K562 (cell line): ENCODE results near the gene COQ4. TPM values are rescaled to one million over a fixed set of nuclear protein-coding genes. Genes with fewer than 3 reads are reported as not detected.

ENCODE experiments used
- AFF1 ChIP-seq, 2 experiments: fragments of 450-650 bp; IDR thresholded peaks; 2 replicates each; pipeline ENCODE4 v1.6.1; 2018; ENCODE audit warnings: mild to moderate bottlenecking in 2 of 2, low read depth in 1 of 2; ENCODE audit not compliant: partially characterized antibody in 2 of 2
- CHD2 ChIP-seq: IDR thresholded peaks from 2 replicates; pipeline ENCODE4 v1.6.1; 2011; ENCODE audit warnings: low read depth, low read length
- ETV1 ChIP-seq: fragments of 450-650 bp; conservative IDR thresholded peaks from 2 replicates; pipeline ENCODE4 v1.6.1; 2016; ENCODE audit warnings: missing genetic modification characterization, control low read depth, low read depth, missing compliant biosample characterization
- IRF1 ChIP-seq: sonication (generic); formaldehyde crosslinking; IDR thresholded peaks from 2 replicates; pipeline ENCODE4 v1.8.0; 2022; ENCODE audit warnings: missing genetic modification reagents, mild to moderate bottlenecking, borderline replicate concordance
- MLX ChIP-seq, 2 experiments: fragments of 450-650 bp in 1 of 2; sonication (generic) in 1 of 2; formaldehyde crosslinking; conservative IDR thresholded peaks; 2 replicates each; pipeline versions ENCODE4 v1.4.0 to v1.8.1; 2020 to 2022; ENCODE audit warnings: mild to moderate bottlenecking in 1 of 2, missing genetic modification reagents in 1 of 2
- PATZ1 ChIP-seq: fragments of 250-450 bp; sonication (Bioruptor Pico); IDR thresholded peaks from 2 replicates; pipeline ENCODE4 v1.5.0; 2020; ENCODE audit warnings: mild to moderate bottlenecking, borderline replicate concordance
- RFX5 ChIP-seq: IDR thresholded peaks from 2 replicates; pipeline ENCODE4 v1.6.1; 2011; ENCODE audit warnings: low read depth, mild to moderate bottlenecking, improper control_type of control experiment, low read length
- TEAD1 ChIP-seq, 2 experiments: fragments of 450-650 bp in 1 of 2; sonication (generic) in 1 of 2; formaldehyde crosslinking; IDR thresholded peaks; 2 replicates each; pipeline versions ENCODE4 v1.4.0 to v1.8.0; 2020 to 2022; ENCODE audit warnings: mild to moderate bottlenecking in 2 of 2, missing genetic modification reagents in 1 of 2
- ZBTB33 ChIP-seq: sonication (generic); formaldehyde crosslinking; IDR thresholded peaks from 2 replicates; pipeline ENCODE4 v1.8.1; 2023; ENCODE audit warnings: mild to moderate bottlenecking, missing genetic modification reagents
- ZNF280B ChIP-seq: fragments of 250-450 bp; sonication (Bioruptor Pico); IDR thresholded peaks from 2 replicates; pipeline ENCODE4 v1.5.1; 2021; ENCODE audit warnings: mild to moderate bottlenecking
- ZNF57 ChIP-seq: fragments of 450-650 bp; formaldehyde crosslinking; IDR thresholded peaks from 2 replicates; pipeline ENCODE4 v1.4.0; 2020; ENCODE audit warnings: mild to moderate bottlenecking, moderate library complexity
- polyA plus RNA-seq, 8 experiments: library from polyadenylated mRNA; depleted of rRNA in 4 of 8; stranded (reverse) in 5 of 8; unstranded in 3 of 8; fragments of >200 nt; fragmentation: Nextera tagmentation in 2 of 8; fragmentation: Illumina TruSeq in 1 of 8; extraction: Ambion mirVana in 2 of 8; extraction: Trizol in 1 of 8; gene quantifications; 2 replicates each; pipeline versions ENCODE4 v1.2.1 to v1.2.3, GENCODE V29; 2011 to 2014; ENCODE audit warnings: inconsistent platforms in 1 of 8, missing spikeins in 1 of 8
- total RNA-seq, 7 experiments: library from RNA; depleted of rRNA in 6 of 7; stranded (reverse); fragments of >200 nt in 6 of 7; fragmentation: Illumina TruSeq in 2 of 7; extraction: Trizol in 2 of 7; gene quantifications; 2 replicates each; pipeline versions ENCODE4 v1.2.1 to v1.2.3, GENCODE V29; 2011 to 2021; ENCODE audit warnings: low replicate concordance in 1 of 7

The COQ4 gene
- total and polyA plus RNA-seq, 9 of the 15 experiments (the other 6 are each of a cell fraction or from before 2014, with no cell fraction given), result 9.1 to 135 (median 67.2) TPM

GRCh38 chr9:128275198-128276007 is 47.2 kb upstream of the COQ4 start, which contains the start of gene GOLGA2 (continued):
- no peak for TF ChIP-seq AFF1 (IDR thresholded peaks at IDR 0.05; ENCODE audit: low read depth in 1 of 2, partially characterized antibody in 2 of 2)
- TF ChIP-seq ETV1 (tag), result 0 out of 2 replicates have a peak, but pooled peaks have one; percentile 22
- TF ChIP-seq TEAD1 (CRISPR knock-in tag; IDR thresholded peaks at IDR 0.05), result peak in 1 of 2 experiments; percentile 77; a peak in 2 of 4 replicates
- no peak for TF ChIP-seq ZNF280B (CRISPR knock-in tag)
- TF ChIP-seq RFX5, result peak; percentile 60; the same call in 1 of the 2 replicates
- no peak for TF ChIP-seq PATZ1 (CRISPR knock-in tag)
- peak; percentile 69 for TF ChIP-seq CHD2
- peak; percentile 47 to 85; a peak in 2 of 4 replicates for TF ChIP-seq MLX (CRISPR knock-in tag; conservative IDR thresholded peaks at IDR 0.05)
- no peak; the same call in none of the 2 replicates for TF ChIP-seq ZNF57 (CRISPR knock-in tag)
- TF ChIP-seq ZBTB33 (CRISPR knock-in tag), result no peak
- no peak for TF ChIP-seq IRF1
